Non-pigmented ciliary epithelial cell (primary cell): Measurements from ENCODE around the gene TMOD1.

Experiments
- DNase-seq: peaks from one replicate; pipeline ENCODE4 v3.0.0-alpha.2; 2010; ENCODE audit warnings: low read depth

TMOD1 gene

DNA sequence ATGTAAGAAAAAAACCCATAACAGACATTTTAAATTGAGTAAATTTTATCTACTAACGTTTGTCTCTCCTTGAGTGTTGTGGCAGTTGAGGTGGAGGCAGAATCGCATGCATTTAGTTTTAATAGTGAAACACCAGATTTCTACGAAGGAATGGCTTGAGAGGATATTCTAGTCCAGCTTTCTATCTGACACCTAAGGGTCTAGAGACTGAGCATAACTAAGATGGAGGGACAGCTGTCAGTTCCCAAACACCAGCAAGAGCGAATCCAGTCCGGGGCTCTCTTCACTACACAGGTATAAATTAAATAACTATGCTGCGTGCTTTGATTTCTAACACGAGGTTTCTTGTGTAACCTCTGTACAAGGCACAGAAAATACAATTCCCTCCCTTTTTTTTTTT, 133.6 kb downstream of the TMOD1 start:
- no peak for DNase-seq

GRCh38 chr9:97636903-97637302, 135.4 kb downstream of the TMOD1 start:
- no peak for DNase-seq

DNA sequence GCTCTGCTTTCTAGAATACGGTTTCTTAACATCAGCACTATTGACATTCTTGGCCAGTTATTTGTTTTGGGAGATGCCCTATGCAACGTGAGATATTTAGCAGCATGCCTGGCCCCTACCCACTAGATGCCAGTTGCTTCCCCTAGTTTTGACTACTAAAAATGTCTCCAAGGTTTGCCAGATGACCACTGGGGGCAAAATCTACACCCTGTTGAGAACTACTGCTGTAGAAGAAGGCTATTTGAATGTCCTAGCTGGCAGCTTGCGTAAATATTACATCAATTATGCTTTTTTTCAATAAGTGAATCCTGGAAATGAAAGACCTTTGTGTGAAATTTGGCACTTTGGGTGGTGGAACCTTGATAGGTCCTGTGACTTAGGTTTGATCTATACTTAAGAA, 137.2 kb downstream of the TMOD1 start:
- no peak for DNase-seq

DNA sequence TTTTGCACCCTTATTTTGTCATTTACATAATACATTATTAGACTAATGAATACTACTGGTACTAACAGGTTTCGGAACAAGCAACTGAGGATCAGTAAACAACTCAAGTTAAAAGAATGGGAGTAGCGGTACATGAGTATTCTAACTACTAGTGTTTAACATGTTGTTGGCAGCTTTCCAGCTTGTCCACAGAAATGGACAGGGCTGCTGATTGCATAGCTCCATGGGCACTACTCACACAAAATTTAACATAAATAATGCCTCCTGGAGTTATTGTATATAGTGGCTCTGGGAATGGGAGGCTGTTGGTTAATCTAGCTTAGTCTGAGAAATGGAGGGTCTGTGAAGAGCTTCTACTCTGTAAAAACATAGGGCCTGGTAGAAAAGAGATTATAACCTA, 138.9 kb downstream of the TMOD1 start:
- DNase-seq = no peak

GRCh38 chr9:97645720-97646119, 144.3 kb downstream of the TMOD1 start:
- DNase-seq = no peak

DNA sequence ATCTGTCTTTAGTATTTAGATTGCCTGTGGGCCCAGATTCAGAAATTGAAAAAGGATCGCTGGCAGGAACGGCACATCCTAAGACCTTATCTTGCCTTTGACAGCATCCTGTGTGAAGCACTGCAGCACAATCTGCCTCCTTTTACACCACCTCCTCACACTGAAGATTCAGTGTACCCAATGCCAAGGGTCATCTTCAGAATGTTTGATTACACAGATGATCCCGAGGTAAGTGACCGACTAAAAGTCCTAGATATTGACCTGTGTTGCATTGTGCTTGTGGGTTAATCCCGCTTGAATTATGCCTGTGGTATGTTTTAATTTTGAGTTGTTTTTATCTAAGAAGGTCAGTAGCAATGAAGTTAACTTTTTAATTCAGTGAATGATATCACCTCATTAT, 146.5 kb downstream of the TMOD1 start:
- DNase-seq = no peak
